ENCODE measurements around the gene PPL. TPM values are rescaled to one million over a fixed set of nuclear protein-coding genes. Genes with fewer than 3 reads are reported as not detected.

Gene PPL
- total and polyA plus RNA-seq, 2 experiments from 2014 or later = 8.4 to 10.8 TPM

GRCh38 chr16:4949986-4950385 lies 13.0 kb upstream of the PPL start:
- H3K27me3 ChIP-seq = no peaks in the 10 kb centered on the region
- no peaks in the 10 kb centered on the region for H3K9me3 ChIP-seq (ENCODE audit: low read depth)
- H3K36me3 ChIP-seq = no peaks in the 10 kb centered on the region
- no peaks in the 10 kb centered on the region for H3K4me1 ChIP-seq (ENCODE audit: low read depth)
- no peak for DNase-seq (ENCODE audit: low read depth in 1 of 2, low spot score in 1 of 2)
- H3K4me3 ChIP-seq = no peak overlapping the region
- H3K27ac ChIP-seq = no peak overlapping the region
- TF ChIP-seq CTCF (IDR thresholded peaks at IDR 0.05; ENCODE audit: low read depth, low read length) = no peak

- Histone ChIP-seq H3K4me1 (ENCODE audit: low read depth) (no peaks in the 10 kb centered on the region), H3K4me3 (no peak overlapping the region), H3K36me3 (no peaks in the 10 kb centered on the region), H3K27me3 (no peaks in the 10 kb centered on the region), H3K27ac (no peak overlapping the region), H3K9me3 (ENCODE audit: low read depth) (no peaks in the 10 kb centered on the region)
- no peak for DNase-seq (ENCODE audit: low read depth in 1 of 2, low spot score in 1 of 2)
- TF ChIP-seq CTCF (IDR thresholded peaks at IDR 0.05; ENCODE audit: low read depth, low read length) = no peak
Measured at GRCh38 chr16:4948903-4949766, 12.2 kb upstream of the PPL start.

- Histone ChIP-seq H3K36me3 (no peaks in the 10 kb centered on the region), H3K4me3 (no peak overlapping the region), H3K27ac (no peak overlapping the region), H3K27me3 (no peaks in the 10 kb centered on the region), H3K9me3 (ENCODE audit: low read depth) (no peaks in the 10 kb centered on the region), H3K4me1 (ENCODE audit: low read depth) (peaks cover 7% of the 10 kb centered on the region)
- no peak for TF ChIP-seq CTCF (IDR thresholded peaks at IDR 0.05; ENCODE audit: low read depth, low read length)
- DNase-seq (ENCODE audit: low read depth in 1 of 2, low spot score in 1 of 2) = peak in 1 of 2 donors; percentile 14
Measured at GRCh38 chr16:4947722-4948503, 11.0 kb upstream of the PPL start.

GRCh38 chr16:4946917-4947316 lies 10.0 kb upstream of the PPL start:
- Histone ChIP-seq H3K4me1 (ENCODE audit: low read depth) (peaks cover 7% of the 10 kb centered on the region), H3K9me3 (ENCODE audit: low read depth) (no peaks in the 10 kb centered on the region), H3K27ac (no peak overlapping the region), H3K4me3 (no peak overlapping the region), H3K27me3 (no peaks in the 10 kb centered on the region), H3K36me3 (no peaks in the 10 kb centered on the region)
- no peak for TF ChIP-seq CTCF (IDR thresholded peaks at IDR 0.05; ENCODE audit: low read depth, low read length)
- no peak for DNase-seq (ENCODE audit: low read depth in 1 of 2, low spot score in 1 of 2)

- Histone ChIP-seq H3K4me1 (ENCODE audit: low read depth) (peaks cover 7% of the 10 kb centered on the region), H3K4me3 (no peak overlapping the region), H3K36me3 (no peaks in the 10 kb centered on the region), H3K27ac (no peak overlapping the region), H3K9me3 (ENCODE audit: low read depth) (no peaks in the 10 kb centered on the region), H3K27me3 (no peaks in the 10 kb centered on the region)
- no peak for DNase-seq (ENCODE audit: low read depth in 1 of 2, low spot score in 1 of 2)
- TF ChIP-seq CTCF (IDR thresholded peaks at IDR 0.05; ENCODE audit: low read depth, low read length) = no peak
Measured at GRCh38 chr16:4945560-4946502, 8.9 kb upstream of the PPL start.
